K562 (cell line): ENCODE data around the gene INCA1. TPM values are rescaled to one million over a fixed set of nuclear protein-coding genes. Genes with fewer than 3 reads are reported as not detected.

ENCODE experiments used
- ATAC-seq: fragments of 200-7000 bp; cut with Tn5 transposase; 3 replicates; pipeline ENCODE4 v1.9.1; 2020; ENCODE audit warnings: moderate library complexity
- BruUV-seq: library from RNA; stranded (reverse); fragments of 400-500 nt; replicated peaks from 2 replicates; lab custom pipeline; 2021; lab: Mats Ljungman, UMichigan
- CTCF ChIA-PET: fragments of 300-600 bp; formaldehyde crosslinking; extraction: SDS; loops from one replicate; lab custom pipeline; 2021; ENCODE audit warnings: low intra/inter-chr PET ratio; lab: Yijun Ruan, JAX
- POLR2A ChIA-PET: fragments of 300-600, 350-650 bp; sonication (Branson Sonifier 250); formaldehyde crosslinking; extraction: SDS; loops from one replicate; lab custom pipeline; 2021; ENCODE audit warnings: antibody characterized with exemption, inconsistent platforms; lab: Yijun Ruan, JAX
- DNase-seq, 4 experiments: peaks; one replicate each; pipeline versions ENCODE4 v3.0.0 to v3.0.0-alpha.2; 2011 to 2018; ENCODE audit warnings: low spot score in 3 of 4, mixed read lengths in 3 of 4; ENCODE audit errors: extremely low read depth in 1 of 4
- FAIRE-seq: peaks from 2 replicates; lab custom pipeline; 2011; peaks lifted over from hg19 to GRCh38; lab: Jason Lieb, UNC
- H2AFZ ChIP-seq: 2 replicates; pipeline ENCODE4 v1.6.0; 2011; ENCODE audit warnings: low read depth, low read length, control low read depth, inconsistent platforms
- H3K27ac ChIP-seq: fragments of 200-600 bp; 3 replicates; pipeline ENCODE4 v1.8.0; 2011; ENCODE audit warnings: low read depth, mild to moderate bottlenecking, control low read depth, inconsistent platforms, low read length, moderate library complexity, mixed read lengths; ENCODE audit errors: extremely low read depth
- H3K27me3 ChIP-seq, 2 experiments: fragments of 300-600 bp in 1 of 2; 2 replicates in 1 of 2; 3 replicates in 1 of 2; pipeline versions ENCODE4 v1.6.0 to v1.8.0; 2011; ENCODE audit warnings: inconsistent platforms in 2 of 2, low read length in 2 of 2, mild to moderate bottlenecking in 1 of 2, mixed read lengths in 1 of 2, moderate library complexity in 1 of 2; ENCODE audit not compliant: control insufficient read depth in 2 of 2, insufficient read depth in 2 of 2
- H3K36me3 ChIP-seq: fragments of 300-600 bp; 3 replicates; pipeline ENCODE4 v1.8.0; 2011; ENCODE audit warnings: mild to moderate bottlenecking, low read length, inconsistent platforms; ENCODE audit not compliant: control insufficient read depth, insufficient read depth
- H3K4me1 ChIP-seq, 2 experiments: fragments of 200-600 bp in 1 of 2; replicated peaks in 1 of 2; 2 replicates in 1 of 2; 3 replicates in 1 of 2; pipeline versions ENCODE4 v1.5.1 to v1.8.0; 2011; ENCODE audit warnings: inconsistent platforms in 2 of 2, low read length in 2 of 2, mild to moderate bottlenecking in 1 of 2, mixed read lengths in 1 of 2, moderate library complexity in 1 of 2; ENCODE audit not compliant: control insufficient read depth in 2 of 2, insufficient read depth in 2 of 2
- H3K4me2 ChIP-seq: 2 replicates; pipeline ENCODE4 v1.6.1; 2011; ENCODE audit warnings: low read length, control low read depth, inconsistent platforms, mixed read lengths; ENCODE audit not compliant: insufficient read depth
- H3K4me3 ChIP-seq: fragments of 200-600 bp; sonication (generic), shearing (Covaris generic); 2 replicates; pipeline ENCODE4 v1.5.1; 2016; ENCODE audit warnings: control low read depth, inconsistent platforms
- H3K79me2 ChIP-seq: fragments of 200-600 bp; 3 replicates; pipeline ENCODE4 v1.8.0; 2011; ENCODE audit warnings: low read length, inconsistent platforms; ENCODE audit not compliant: control insufficient read depth, insufficient read depth
- H3K9ac ChIP-seq, 2 experiments: 2 replicates each; pipeline versions ENCODE4 v1.6.0 to v1.6.1; 2011; ENCODE audit warnings: low read depth in 2 of 2, low read length in 2 of 2, control low read depth in 1 of 2, inconsistent platforms in 1 of 2, mild to moderate bottlenecking in 1 of 2, mixed read lengths in 1 of 2; ENCODE audit not compliant: insufficient read depth in 1 of 2
- H3K9me1 ChIP-seq: one replicate; pipeline ENCODE4 v1.6.0; 2011; ENCODE audit warnings: inconsistent platforms, mild to moderate bottlenecking, low read length, moderate library complexity; ENCODE audit not compliant: control insufficient read depth, insufficient read depth
- H3K9me3 ChIP-seq: replicated peaks from 2 replicates; pipeline ENCODE4 v1.5.1; 2011; ENCODE audit warnings: low read depth, low read length, inconsistent platforms; ENCODE audit not compliant: control insufficient read depth, insufficient read depth
- H4K20me1 ChIP-seq: replicated peaks from 2 replicates; pipeline ENCODE4 v1.6.1; 2011; ENCODE audit warnings: low read length, inconsistent platforms, mixed read lengths; ENCODE audit not compliant: control insufficient read depth, insufficient read depth
- ATF1 ChIP-seq, 2 experiments: fragments of 450-650 bp in 1 of 2; IDR thresholded peaks; 2 replicates each; pipeline ENCODE4 v1.6.1; 2016; ENCODE audit warnings: missing compliant biosample characterization in 1 of 2, missing genetic modification characterization in 1 of 2
- MIER1 ChIP-seq: fragments of 450-650 bp; IDR thresholded peaks from 2 replicates; pipeline ENCODE4 v1.6.1; 2016; ENCODE audit warnings: antibody characterized with exemption, mild to moderate bottlenecking, low read depth
- POLR3G ChIP-seq: IDR thresholded peaks from 2 replicates; pipeline ENCODE4 v1.6.1; 2011; ENCODE audit not compliant: insufficient read length, insufficient replicate concordance; ENCODE audit errors: extremely low read depth
- USF1 ChIP-seq: sonication (generic); formaldehyde crosslinking; IDR thresholded peaks from 2 replicates; pipeline ENCODE4 v1.9.0; 2022; ENCODE audit warnings: mild to moderate bottlenecking, missing genetic modification reagents
- XRCC3 ChIP-seq: fragments of 450-650 bp; IDR thresholded peaks from 2 replicates; pipeline ENCODE4 v1.6.1; 2017; ENCODE audit warnings: mild to moderate bottlenecking, moderate library complexity
- ZNF644 ChIP-seq: fragments of 200-800 bp; sonication (Bioruptor generic); IDR thresholded peaks from 2 replicates; pipeline ENCODE4 v1.6.1; 2016; ENCODE audit warnings: low read depth, missing genetic modification characterization, missing compliant biosample characterization
- whole genome bisulfite sequencing: fragments of 100-300 bp; shearing (Covaris generic); methylation state at CpG from one replicate; pipeline ENCODE4 v1.1.6; 2016; ENCODE audit warnings: low coverage, mixed read lengths; ENCODE audit not compliant: insufficient coverage; ENCODE audit errors: missing lambda C conversion rate; 5-methylcytosine and 5-hydroxymethylcytosine counted together
- in situ Hi-C: fragments of 300-500 bp; cut with MboI; formaldehyde crosslinking; loops from 4 replicates; pipeline ENCODE4 v1.15.0; 2018; ENCODE audit warnings: inconsistent platforms, mixed read lengths
- intact Hi-C: fragments of 100-400 bp; cut with micrococcal nuclease; formaldehyde crosslinking; loops from 2 replicates; pipeline ENCODE4 v1.14.2; 2022
- polyA plus RNA-seq, 8 experiments: library from polyadenylated mRNA; depleted of rRNA in 4 of 8; stranded (reverse) in 5 of 8; unstranded in 3 of 8; fragments of >200 nt; fragmentation: Nextera tagmentation in 2 of 8; fragmentation: Illumina TruSeq in 1 of 8; extraction: Ambion mirVana in 2 of 8; extraction: Trizol in 1 of 8; gene quantifications; 2 replicates each; pipeline versions ENCODE4 v1.2.1 to v1.2.3, GENCODE V29; 2011 to 2014; ENCODE audit warnings: inconsistent platforms in 1 of 8, missing spikeins in 1 of 8
- total RNA-seq, 7 experiments: library from RNA; depleted of rRNA in 6 of 7; stranded (reverse); fragments of >200 nt in 6 of 7; fragmentation: Illumina TruSeq in 2 of 7; extraction: Trizol in 2 of 7; gene quantifications; 2 replicates each; pipeline versions ENCODE4 v1.2.1 to v1.2.3, GENCODE V29; 2011 to 2021; ENCODE audit warnings: low replicate concordance in 1 of 7
- TF ChIP-seq, protein P1 (sequence below): fragments of 450-650 bp; IDR thresholded peaks from 2 replicates; pipeline ENCODE4 v1.7.0; 2016; ENCODE audit warnings: borderline replicate concordance
- TF ChIP-seq, protein P2 (sequence below): fragments of 450-650 bp; IDR thresholded peaks from 2 replicates; pipeline ENCODE4 v1.6.1; 2016; ENCODE audit warnings: mild to moderate bottlenecking, moderate library complexity

The INCA1 gene
- total and polyA plus RNA-seq, 9 of the 15 experiments (the other 6 are each of a cell fraction or from before 2014, with no cell fraction given) = 0.08 to 0.50 (median 0.13) TPM; not detected in 4

GRCh38 chr17:4948931-4949320, 48.4 kb downstream of the INCA1 start:
- ChIA-PET POLR2A (interaction anchor here (0.6 to 4.7 kb wide), 5 partner anchors 9 to 704 kb away, joined by 3 to 21 read pairs (median 3); partner anchors contain the start of genes RNF167, SLC25A11 and SPAG7), CTCF (no interaction called here)
- H3K4me1 ChIP-seq = peaks cover 32 to 57% of the 10 kb centered on the region in 2 experiments
- peak overlapping the region; percentile 97 for H3K4me3 ChIP-seq
- in situ Hi-C loops = no loop called here
- WGBS = 0% methylated on average over 13 of the region's 40 CpGs
- DNase-seq (peak; percentile 59 to 84 (median 74)), ATAC-seq (peak; percentile 66), FAIRE-seq (no peak)
- intact Hi-C loops = no loop called here
- peak overlapping the region; percentile 93 for H3K4me2 ChIP-seq
- H3K27me3 ChIP-seq = no peaks in the 10 kb centered on the region
- H3K9ac ChIP-seq = peak overlapping the region; percentile 89 to 90
- H2AFZ ChIP-seq = peak overlapping the region; percentile 52
- H3K9me3 ChIP-seq = no peaks in the 10 kb centered on the region
- peaks cover 63% of the 10 kb centered on the region for H3K79me2 ChIP-seq
- BruUV-seq = no TSS peak
- peaks cover 22% of the 10 kb centered on the region for H4K20me1 ChIP-seq
- peak overlapping the region; percentile 98 for H3K27ac ChIP-seq
- H3K9me1 ChIP-seq = no peaks in the 10 kb centered on the region
- H3K36me3 ChIP-seq = peaks cover 39% of the 10 kb centered on the region
- TF ChIP-seq MIER1 (no peak), ATF1 (CRISPR knock-in tag; IDR thresholded peaks at IDR 0.05) (no peak), ATF1 (tag; IDR thresholded peaks at IDR 0.05) (no peak), POLR3G (no peak), USF1 (CRISPR knock-in tag) (no peak), ZNF644 (tag) (no peak), XRCC3 (no peak)
- TF ChIP-seq, protein P1, sequence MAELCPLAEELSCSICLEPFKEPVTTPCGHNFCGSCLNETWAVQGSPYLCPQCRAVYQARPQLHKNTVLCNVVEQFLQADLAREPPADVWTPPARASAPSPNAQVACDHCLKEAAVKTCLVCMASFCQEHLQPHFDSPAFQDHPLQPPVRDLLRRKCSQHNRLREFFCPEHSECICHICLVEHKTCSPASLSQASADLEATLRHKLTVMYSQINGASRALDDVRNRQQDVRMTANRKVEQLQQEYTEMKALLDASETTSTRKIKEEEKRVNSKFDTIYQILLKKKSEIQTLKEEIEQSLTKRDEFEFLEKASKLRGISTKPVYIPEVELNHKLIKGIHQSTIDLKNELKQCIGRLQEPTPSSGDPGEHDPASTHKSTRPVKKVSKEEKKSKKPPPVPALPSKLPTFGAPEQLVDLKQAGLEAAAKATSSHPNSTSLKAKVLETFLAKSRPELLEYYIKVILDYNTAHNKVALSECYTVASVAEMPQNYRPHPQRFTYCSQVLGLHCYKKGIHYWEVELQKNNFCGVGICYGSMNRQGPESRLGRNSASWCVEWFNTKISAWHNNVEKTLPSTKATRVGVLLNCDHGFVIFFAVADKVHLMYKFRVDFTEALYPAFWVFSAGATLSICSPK = no peak
- TF ChIP-seq, protein P2, sequence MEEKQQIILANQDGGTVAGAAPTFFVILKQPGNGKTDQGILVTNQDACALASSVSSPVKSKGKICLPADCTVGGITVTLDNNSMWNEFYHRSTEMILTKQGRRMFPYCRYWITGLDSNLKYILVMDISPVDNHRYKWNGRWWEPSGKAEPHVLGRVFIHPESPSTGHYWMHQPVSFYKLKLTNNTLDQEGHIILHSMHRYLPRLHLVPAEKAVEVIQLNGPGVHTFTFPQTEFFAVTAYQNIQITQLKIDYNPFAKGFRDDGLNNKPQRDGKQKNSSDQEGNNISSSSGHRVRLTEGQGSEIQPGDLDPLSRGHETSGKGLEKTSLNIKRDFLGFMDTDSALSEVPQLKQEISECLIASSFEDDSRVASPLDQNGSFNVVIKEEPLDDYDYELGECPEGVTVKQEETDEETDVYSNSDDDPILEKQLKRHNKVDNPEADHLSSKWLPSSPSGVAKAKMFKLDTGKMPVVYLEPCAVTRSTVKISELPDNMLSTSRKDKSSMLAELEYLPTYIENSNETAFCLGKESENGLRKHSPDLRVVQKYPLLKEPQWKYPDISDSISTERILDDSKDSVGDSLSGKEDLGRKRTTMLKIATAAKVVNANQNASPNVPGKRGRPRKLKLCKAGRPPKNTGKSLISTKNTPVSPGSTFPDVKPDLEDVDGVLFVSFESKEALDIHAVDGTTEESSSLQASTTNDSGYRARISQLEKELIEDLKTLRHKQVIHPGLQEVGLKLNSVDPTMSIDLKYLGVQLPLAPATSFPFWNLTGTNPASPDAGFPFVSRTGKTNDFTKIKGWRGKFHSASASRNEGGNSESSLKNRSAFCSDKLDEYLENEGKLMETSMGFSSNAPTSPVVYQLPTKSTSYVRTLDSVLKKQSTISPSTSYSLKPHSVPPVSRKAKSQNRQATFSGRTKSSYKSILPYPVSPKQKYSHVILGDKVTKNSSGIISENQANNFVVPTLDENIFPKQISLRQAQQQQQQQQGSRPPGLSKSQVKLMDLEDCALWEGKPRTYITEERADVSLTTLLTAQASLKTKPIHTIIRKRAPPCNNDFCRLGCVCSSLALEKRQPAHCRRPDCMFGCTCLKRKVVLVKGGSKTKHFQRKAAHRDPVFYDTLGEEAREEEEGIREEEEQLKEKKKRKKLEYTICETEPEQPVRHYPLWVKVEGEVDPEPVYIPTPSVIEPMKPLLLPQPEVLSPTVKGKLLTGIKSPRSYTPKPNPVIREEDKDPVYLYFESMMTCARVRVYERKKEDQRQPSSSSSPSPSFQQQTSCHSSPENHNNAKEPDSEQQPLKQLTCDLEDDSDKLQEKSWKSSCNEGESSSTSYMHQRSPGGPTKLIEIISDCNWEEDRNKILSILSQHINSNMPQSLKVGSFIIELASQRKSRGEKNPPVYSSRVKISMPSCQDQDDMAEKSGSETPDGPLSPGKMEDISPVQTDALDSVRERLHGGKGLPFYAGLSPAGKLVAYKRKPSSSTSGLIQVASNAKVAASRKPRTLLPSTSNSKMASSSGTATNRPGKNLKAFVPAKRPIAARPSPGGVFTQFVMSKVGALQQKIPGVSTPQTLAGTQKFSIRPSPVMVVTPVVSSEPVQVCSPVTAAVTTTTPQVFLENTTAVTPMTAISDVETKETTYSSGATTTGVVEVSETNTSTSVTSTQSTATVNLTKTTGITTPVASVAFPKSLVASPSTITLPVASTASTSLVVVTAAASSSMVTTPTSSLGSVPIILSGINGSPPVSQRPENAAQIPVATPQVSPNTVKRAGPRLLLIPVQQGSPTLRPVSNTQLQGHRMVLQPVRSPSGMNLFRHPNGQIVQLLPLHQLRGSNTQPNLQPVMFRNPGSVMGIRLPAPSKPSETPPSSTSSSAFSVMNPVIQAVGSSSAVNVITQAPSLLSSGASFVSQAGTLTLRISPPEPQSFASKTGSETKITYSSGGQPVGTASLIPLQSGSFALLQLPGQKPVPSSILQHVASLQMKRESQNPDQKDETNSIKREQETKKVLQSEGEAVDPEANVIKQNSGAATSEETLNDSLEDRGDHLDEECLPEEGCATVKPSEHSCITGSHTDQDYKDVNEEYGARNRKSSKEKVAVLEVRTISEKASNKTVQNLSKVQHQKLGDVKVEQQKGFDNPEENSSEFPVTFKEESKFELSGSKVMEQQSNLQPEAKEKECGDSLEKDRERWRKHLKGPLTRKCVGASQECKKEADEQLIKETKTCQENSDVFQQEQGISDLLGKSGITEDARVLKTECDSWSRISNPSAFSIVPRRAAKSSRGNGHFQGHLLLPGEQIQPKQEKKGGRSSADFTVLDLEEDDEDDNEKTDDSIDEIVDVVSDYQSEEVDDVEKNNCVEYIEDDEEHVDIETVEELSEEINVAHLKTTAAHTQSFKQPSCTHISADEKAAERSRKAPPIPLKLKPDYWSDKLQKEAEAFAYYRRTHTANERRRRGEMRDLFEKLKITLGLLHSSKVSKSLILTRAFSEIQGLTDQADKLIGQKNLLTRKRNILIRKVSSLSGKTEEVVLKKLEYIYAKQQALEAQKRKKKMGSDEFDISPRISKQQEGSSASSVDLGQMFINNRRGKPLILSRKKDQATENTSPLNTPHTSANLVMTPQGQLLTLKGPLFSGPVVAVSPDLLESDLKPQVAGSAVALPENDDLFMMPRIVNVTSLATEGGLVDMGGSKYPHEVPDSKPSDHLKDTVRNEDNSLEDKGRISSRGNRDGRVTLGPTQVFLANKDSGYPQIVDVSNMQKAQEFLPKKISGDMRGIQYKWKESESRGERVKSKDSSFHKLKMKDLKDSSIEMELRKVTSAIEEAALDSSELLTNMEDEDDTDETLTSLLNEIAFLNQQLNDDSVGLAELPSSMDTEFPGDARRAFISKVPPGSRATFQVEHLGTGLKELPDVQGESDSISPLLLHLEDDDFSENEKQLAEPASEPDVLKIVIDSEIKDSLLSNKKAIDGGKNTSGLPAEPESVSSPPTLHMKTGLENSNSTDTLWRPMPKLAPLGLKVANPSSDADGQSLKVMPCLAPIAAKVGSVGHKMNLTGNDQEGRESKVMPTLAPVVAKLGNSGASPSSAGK = no peak
